Left colon (tissue), 2 donors: ENCODE data around the gene NRIP3. TPM values are rescaled to one million over a fixed set of nuclear protein-coding genes. Genes with fewer than 3 reads are reported as not detected.
"Not testable (repeated sequence)": the region's sequence is repeated elsewhere in the genome, so short reads cannot be mapped to it uniquely, and the experiment has no call there.

Experiments
- ATAC-seq: fragments of 200-7000 bp; cut with Tn5 transposase; one replicate; pipeline ENCODE4 v1.9.1; 2020; ENCODE audit warnings: mild to moderate bottlenecking, moderate library complexity
- DNase-seq, 2 donors: peaks; one replicate each; pipeline ENCODE4 v3.0.0-alpha.2; 2020
- intact Hi-C, 2 donors: fragments of 100-400 bp; cut with DNase I in 1 of 2; cut with micrococcal nuclease in 1 of 2; formaldehyde crosslinking; loops; one replicate each; pipeline versions ENCODE4 v1.11.2 to v1.14.0; 2022; cut with DNase I, micrococcal nuclease
- total RNA-seq, 2 donors: library from RNA; stranded (reverse); fragmentation: NEBNext Ultra II Directional; extraction: Animal tissue kit (Norgen Biotek cat#: 25700); gene quantifications; one replicate each; pipeline ENCODE4 v1.2.1, GENCODE V29; 2021
- donor health status: DM: no; HTN: no; CAD: no.
- donor health status: DM: yes; HTN: yes; CAD: no.

Gene NRIP3
- total RNA-seq, 2 donors from 2014 or later, result 0.27 to 0.75 TPM

DNA sequence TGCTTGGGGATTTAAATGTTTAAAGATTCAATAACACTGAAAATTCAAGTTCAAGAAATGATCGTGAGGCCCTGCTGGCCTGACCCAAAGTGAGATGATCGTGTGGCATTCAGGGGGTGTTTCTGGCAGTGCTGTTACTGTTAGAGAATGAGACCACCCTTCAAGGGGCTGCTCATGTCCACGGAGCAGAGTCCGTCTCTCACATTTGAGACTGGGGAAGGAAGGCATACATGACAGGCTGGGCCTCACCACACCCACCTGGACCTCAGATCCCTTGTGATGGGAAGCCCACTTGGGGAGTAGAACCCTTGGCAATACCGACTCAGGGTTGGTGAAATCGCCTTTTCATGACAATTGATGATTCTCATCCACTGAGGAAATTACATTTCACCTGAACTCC, 16.1 kb upstream of the NRIP3 start:
- ATAC-seq (no peak), DNase-seq (no peak)
- intact Hi-C loops, result loop anchor here in 1 of 2 donors (10.0 kb wide), 1 partner anchor 115 kb away; no protein-coding TSS in a partner anchor

GRCh38 chr11:9017773-9018172, 14.0 kb upstream of the NRIP3 start:
- intact Hi-C loops, result loop anchor here (2.0 to 10.0 kb wide), 2 partner anchors 117 to 121 kb away; no protein-coding TSS in a partner anchor
- ATAC-seq (no peak), DNase-seq (peak; percentile 32 to 52)

DNA sequence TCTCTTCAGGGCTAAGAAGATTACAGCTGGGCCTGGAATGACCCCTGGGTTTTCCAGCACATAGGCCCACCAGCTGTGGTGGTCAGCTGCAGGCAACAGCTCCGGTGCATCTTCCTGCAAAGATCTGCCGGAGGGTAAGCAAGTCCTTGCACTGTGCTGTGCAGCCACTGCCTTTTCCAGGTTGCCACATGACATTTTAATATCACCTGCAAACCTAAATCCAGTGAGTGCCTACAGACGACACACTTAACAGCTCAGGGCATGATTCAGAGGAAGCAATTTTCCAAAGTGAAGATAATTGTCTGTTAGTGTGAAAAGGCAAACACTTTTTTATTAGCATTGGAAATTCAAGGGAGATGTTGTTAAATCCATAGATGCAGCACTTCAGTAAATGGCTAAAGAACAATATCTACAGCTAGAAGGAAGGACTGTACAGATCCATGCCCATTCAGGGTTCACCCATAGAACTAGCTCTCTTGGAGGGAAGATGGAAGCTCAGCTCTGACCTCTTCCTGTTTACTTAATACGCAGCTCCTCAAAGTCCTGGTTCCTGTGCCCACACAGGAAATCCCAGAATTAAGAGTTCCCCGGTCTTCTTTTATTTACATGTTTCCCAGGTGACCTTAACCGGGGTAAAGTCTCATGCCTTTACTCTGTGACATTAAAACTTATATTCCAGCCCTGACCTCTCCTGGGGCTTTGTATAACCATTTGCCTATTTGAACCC, 13.3 kb upstream of the NRIP3 start:
- no peak for ATAC-seq
- DNase-seq, result no peak
- intact Hi-C loops, result loop anchor here (2.0 to 10.0 kb wide), 2 partner anchors 118 to 122 kb away; no protein-coding TSS in a partner anchor

- intact Hi-C loops, result loop anchor here (2.0 to 10.0 kb wide), 2 partner anchors 119 to 123 kb away; no protein-coding TSS in a partner anchor
- DNase-seq, result peak; percentile 47 to 55
- ATAC-seq, result peak; percentile 88
Observed at GRCh38 chr11:9015677-9016076, 11.9 kb upstream of the NRIP3 start.

GRCh38 chr11:9014826-9015225, 11.0 kb upstream of the NRIP3 start:
- intact Hi-C loops, result loop anchor here in 1 of 2 donors (10.0 kb wide), 1 partner anchor 120 kb away; no protein-coding TSS in a partner anchor
- ATAC-seq (no peak), DNase-seq (no peak)

- no peak for DNase-seq
- intact Hi-C loops, result loop anchor here in 1 of 2 donors (10.0 kb wide), 1 partner anchor 121 kb away; no protein-coding TSS in a partner anchor
- ATAC-seq, result no peak
Observed at GRCh38 chr11:9013373-9013772, 9.6 kb upstream of the NRIP3 start.

- intact Hi-C loops, ATAC-seq, DNase-seq: not testable (repeated sequence)
Observed at GRCh38 chr11:9009538-9009937, 5.7 kb upstream of the NRIP3 start.

GRCh38 chr11:9008661-9009060, 4.9 kb upstream of the NRIP3 start:
- intact Hi-C loops, result no loop called here
- no peak for ATAC-seq

GRCh38 chr11:9008011-9008550, 4.3 kb upstream of the NRIP3 start:
- DNase-seq, result no peak
- intact Hi-C loops, result no loop called here
- no peak for ATAC-seq

More at GRCh38 chr11:9008661-9009060, 4.9 kb upstream of the NRIP3 start:
- DNase-seq, result no peak

DNA sequence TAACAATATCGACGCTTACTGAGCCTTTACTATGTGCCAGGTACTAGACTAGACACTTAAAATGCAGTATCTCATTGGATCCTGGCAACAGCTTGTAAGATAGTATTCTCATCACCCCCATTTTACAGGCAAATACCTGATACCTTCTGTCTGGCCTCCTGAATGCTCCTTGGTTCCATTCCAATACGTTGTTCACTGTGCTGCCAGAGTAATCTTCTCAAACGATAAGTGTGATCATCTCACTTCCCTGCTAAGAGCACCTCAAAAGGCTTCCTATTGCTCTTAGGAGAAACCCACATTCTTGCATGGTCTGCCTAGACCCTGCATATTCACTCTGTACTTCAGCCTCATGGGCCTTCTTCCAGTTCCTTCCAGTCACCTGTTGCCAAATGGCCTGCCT, 1.3 kb upstream of the NRIP3 start:
- intact Hi-C loops, result no loop called here
- ATAC-seq (no peak), DNase-seq (no peak)

GRCh38 chr11:9004183-9004926, 554 bp upstream of the NRIP3 start:
- intact Hi-C loops, result no loop called here
- peak in 1 of 2 donors; percentile 25 for DNase-seq
- ATAC-seq, result peak; percentile 33

DNA sequence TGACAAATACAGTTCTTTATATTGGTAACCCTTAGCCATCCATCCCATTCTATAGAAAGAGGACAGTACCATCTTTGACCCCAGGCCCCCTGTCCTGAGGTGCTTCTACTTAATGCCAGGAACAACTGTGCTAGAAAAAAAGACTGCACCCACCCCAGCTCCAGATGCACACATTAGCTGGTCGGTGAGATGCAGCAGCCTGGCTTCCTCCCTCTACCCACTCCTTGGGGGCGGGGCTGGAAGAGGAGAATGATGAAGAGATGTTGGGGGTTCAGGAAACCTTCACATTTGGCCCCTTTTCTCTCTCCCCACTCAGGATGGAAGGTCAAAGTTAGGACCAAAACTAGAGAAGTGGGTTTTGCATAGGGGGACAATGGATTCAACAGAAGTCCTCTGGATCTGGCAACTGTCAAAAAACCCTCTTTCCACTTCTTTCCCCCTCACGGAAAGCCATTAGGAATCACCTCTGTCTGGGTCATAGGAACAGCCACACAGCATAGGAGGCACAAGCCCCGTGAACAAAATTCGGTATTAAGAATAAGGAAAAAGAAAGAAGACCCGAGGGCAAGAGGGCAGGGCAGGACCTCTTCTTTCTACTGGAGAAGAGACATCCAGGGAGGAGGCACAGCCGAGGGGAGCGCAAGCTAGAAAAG, 755 bp downstream of the NRIP3 start:
- intact Hi-C loops, result no loop called here
- no peak for ATAC-seq
- DNase-seq, result no peak

GRCh38 chr11:9001736-9002135, 2.1 kb downstream of the NRIP3 start:
- intact Hi-C loops, result no loop called here
- DNase-seq (no peak), ATAC-seq (no peak)

- intact Hi-C loops, result no loop called here
- ATAC-seq, result no peak
- no peak for DNase-seq
Observed at GRCh38 chr11:8998017-8998416, 5.8 kb downstream of the NRIP3 start.

GRCh38 chr11:8997451-8997850, 6.3 kb downstream of the NRIP3 start:
- no peak for ATAC-seq
- intact Hi-C loops, result no loop called here
- no peak for DNase-seq

DNA sequence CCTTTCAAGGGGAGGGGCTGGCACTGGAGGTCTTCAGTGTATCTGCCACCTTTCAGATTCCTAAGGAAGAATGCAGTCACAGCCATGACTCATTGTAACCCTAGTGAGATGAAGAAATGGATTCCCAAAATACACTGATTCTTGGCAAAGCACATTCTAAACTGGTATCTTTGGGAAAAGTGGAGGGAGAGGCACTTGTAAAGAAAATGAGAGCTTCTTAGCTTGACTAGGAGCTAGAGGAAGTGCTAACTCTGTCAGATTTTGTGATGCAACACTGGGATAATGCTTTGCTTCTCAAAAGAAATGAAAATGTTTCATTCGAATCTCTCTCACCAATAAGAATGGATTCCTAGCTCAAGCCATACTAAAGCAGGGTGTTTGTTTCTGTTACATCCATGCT, 14.3 kb downstream of the NRIP3 start:
- no peak for ATAC-seq
- no peak for DNase-seq
- intact Hi-C loops, result no loop called here

GRCh38 chr11:8988329-8989234, 15.2 kb downstream of the NRIP3 start:
- ATAC-seq, result no peak
- DNase-seq, result no peak
- intact Hi-C loops, result no loop called here

GRCh38 chr11:8987446-8987845, 16.4 kb downstream of the NRIP3 start:
- ATAC-seq (no peak), DNase-seq (no peak)
- intact Hi-C loops, result no loop called here
